Endothelial cell of umbilical vein (primary cell): ENCODE results near the gene TRPC3. TPM values are rescaled to one million over a fixed set of nuclear protein-coding genes. Genes with fewer than 3 reads are reported as not detected.

Experiments
- BruUV-seq: library from RNA; stranded (reverse); fragments of 400-500 nt; replicated peaks from 2 replicates; lab custom pipeline; 2021; lab: Mats Ljungman, UMichigan
- CTCF ChIA-PET: fragments of 300-600, 350-600 bp; sonication (Branson Sonifier 250); formaldehyde crosslinking; loops from one replicate; lab custom pipeline; 2021; ENCODE audit warnings: antibody characterized with exemption, inconsistent platforms; lab: Charles Lee
- POLR2A ChIA-PET: fragments of 300-600, 350-600 bp; sonication (Branson Sonifier 250); formaldehyde crosslinking; loops from one replicate; lab custom pipeline; 2021; ENCODE audit warnings: antibody characterized with exemption, inconsistent platforms; lab: Charles Lee
- DNase-seq: peaks from one replicate; pipeline ENCODE4 v3.0.0-alpha.2; 2011; ENCODE audit warnings: low read depth, low spot score
- FAIRE-seq: peaks from 2 replicates; lab custom pipeline; 2011; peaks lifted over from hg19 to GRCh38; lab: Jason Lieb, UNC
- H2AFZ ChIP-seq: 2 replicates; pipeline ENCODE4 v1.6.0; 2012; ENCODE audit warnings: low read depth, low read length, control low read depth, inconsistent platforms
- H3K27ac ChIP-seq: 2 replicates; pipeline ENCODE4 v1.5.1; 2011; ENCODE audit warnings: low read depth, mild to moderate bottlenecking, control low read depth, low read length, moderate library complexity; ENCODE audit not compliant: insufficient read depth
- H3K27me3 ChIP-seq, 2 experiments: 2 replicates each; pipeline versions ENCODE4 v1.6.0 to v1.6.1; 2011; ENCODE audit warnings: low read length in 2 of 2, mixed read lengths in 1 of 2; ENCODE audit not compliant: control insufficient read depth in 2 of 2, insufficient read depth in 2 of 2
- H3K36me3 ChIP-seq, 2 experiments: 2 replicates in 1 of 2; 3 replicates in 1 of 2; pipeline ENCODE4 v1.5.1; 2011; ENCODE audit warnings: low read length in 2 of 2, mild to moderate bottlenecking in 1 of 2, moderate library complexity in 1 of 2; ENCODE audit not compliant: control insufficient read depth in 2 of 2, insufficient read depth in 2 of 2; ENCODE audit errors: extremely low read depth in 1 of 2
- H3K4me1 ChIP-seq: 3 replicates; pipeline ENCODE4 v1.5.1; 2011; ENCODE audit warnings: mild to moderate bottlenecking, low read length; ENCODE audit not compliant: control insufficient read depth, insufficient read depth; ENCODE audit errors: extremely low read depth
- H3K4me2 ChIP-seq: 2 replicates; pipeline ENCODE4 v1.6.1; 2011; ENCODE audit warnings: low read length, control low read depth, mixed read lengths; ENCODE audit not compliant: insufficient read depth
- H3K4me3 ChIP-seq, 3 experiments: fragments of 200-600 bp in 1 of 3; sonication (generic), shearing (Covaris generic) in 1 of 3; replicated peaks in 1 of 3; 2 replicates each; pipeline ENCODE4 v1.5.1; 2011 to 2016; ENCODE audit warnings: control low read depth in 3 of 3, low read length in 3 of 3, mild to moderate bottlenecking in 2 of 3, inconsistent platforms in 1 of 3, low read depth in 1 of 3, moderate library complexity in 1 of 3; ENCODE audit not compliant: insufficient read depth in 1 of 3
- H3K79me2 ChIP-seq: 2 replicates; pipeline ENCODE4 v1.6.0; 2012; ENCODE audit warnings: low read length, inconsistent platforms; ENCODE audit not compliant: control insufficient read depth, insufficient read depth
- H3K9ac ChIP-seq: replicated peaks from 2 replicates; pipeline ENCODE3; 2011; ENCODE audit warnings: low read length, control low read depth; ENCODE audit not compliant: insufficient read depth; ENCODE audit errors: extremely low read depth
- H3K9me1 ChIP-seq: replicated peaks from 3 replicates; pipeline ENCODE4 v1.6.0; 2011; ENCODE audit warnings: mild to moderate bottlenecking, low read length; ENCODE audit not compliant: control insufficient read depth, insufficient read depth; ENCODE audit errors: extremely low read depth
- H3K9me3 ChIP-seq: replicated peaks from 2 replicates; pipeline ENCODE4 v1.5.1; 2012; ENCODE audit warnings: low read length, inconsistent platforms; ENCODE audit not compliant: control insufficient read depth, insufficient read depth
- H4K20me1 ChIP-seq: replicated peaks from 2 replicates; pipeline ENCODE3; 2011; ENCODE audit warnings: mild to moderate bottlenecking, low read length; ENCODE audit not compliant: control insufficient read depth, insufficient read depth; ENCODE audit errors: extremely low read depth
- EZH2 ChIP-seq: IDR thresholded peaks from 2 replicates; pipeline ENCODE4 v1.6.1; 2012; ENCODE audit warnings: borderline replicate concordance, low read depth, mild to moderate bottlenecking, moderate library complexity, low read length, inconsistent platforms; ENCODE audit not compliant: severe bottlenecking
- FOS ChIP-seq: IDR thresholded peaks from 2 replicates; pipeline ENCODE4 v1.6.1; 2011; ENCODE audit warnings: mild to moderate bottlenecking, low read length, moderate library complexity, borderline replicate concordance; ENCODE audit not compliant: insufficient read depth
- GATA2 ChIP-seq: IDR thresholded peaks from 2 replicates; pipeline ENCODE4 v1.7.0; 2011; ENCODE audit warnings: low read depth, mild to moderate bottlenecking, moderate library complexity, mixed read lengths, low read length; ENCODE audit not compliant: insufficient read length, insufficient read depth
- JUN ChIP-seq: IDR thresholded peaks from 2 replicates; pipeline ENCODE4 v1.6.1; 2011; ENCODE audit warnings: borderline replicate concordance, low read depth; ENCODE audit not compliant: insufficient read length, insufficient read depth
- MYC ChIP-seq: IDR thresholded peaks from one replicate; pipeline ENCODE4 v1.6.1; 2011; ENCODE audit warnings: mild to moderate bottlenecking, low read depth, low read length
- POLR2A ChIP-seq: IDR thresholded peaks from 2 replicates; pipeline ENCODE4 v1.6.1; 2012; ENCODE audit warnings: low read depth, mild to moderate bottlenecking, control low read depth, low read length
- POLR2AphosphoS5 ChIP-seq: IDR thresholded peaks from 2 replicates; pipeline ENCODE4 v1.6.1; 2012; ENCODE audit warnings: low read depth, mild to moderate bottlenecking, control low read depth, low read length, moderate library complexity; ENCODE audit not compliant: insufficient read depth
- dilution Hi-C: fragments of 300-500 bp; cut with MboI; formaldehyde crosslinking; loops from one replicate; pipeline ENCODE4 v1.15.0; 2019; ENCODE audit warnings: low sequenced_read_pairs; ENCODE audit not compliant: extremely low pct_ligation_motif_present
- intact Hi-C: fragments of 100-400 bp; cut with micrococcal nuclease; formaldehyde crosslinking; loops from one replicate; pipeline ENCODE4 v1.10.0; 2022
- polyA plus RNA-seq, 4 experiments: library from polyadenylated mRNA; depleted of rRNA in 3 of 4; stranded (reverse) in 3 of 4; unstranded in 1 of 4; fragments of >200 nt; gene quantifications; 2 replicates each; pipeline versions ENCODE4 v1.2.1 to v1.2.3, GENCODE V29; 2011 to 2012; ENCODE audit warnings: missing spikeins in 1 of 4
- total RNA-seq: library from RNA; stranded (reverse); gene quantifications from 2 replicates; pipeline ENCODE4 v1.2.3, GENCODE V29; 2021
- TF ChIP-seq, protein P1 (sequence below): IDR thresholded peaks from 2 replicates; pipeline ENCODE4 v1.6.1; 2011; ENCODE audit not compliant: insufficient read depth, insufficient read length
- TF ChIP-seq, protein P2 (sequence below), 2 donors: IDR thresholded peaks; 1 replicate in 1 of 2; 2 replicates in 1 of 2; pipeline ENCODE4 v1.5.1; 2011; ENCODE audit warnings: low read length in 2 of 2, mild to moderate bottlenecking in 2 of 2, moderate library complexity in 2 of 2, control low read depth in 1 of 2, inconsistent platforms in 1 of 2, low read depth in 1 of 2; ENCODE audit not compliant: insufficient read depth in 1 of 2; ENCODE audit errors: extremely low read depth in 1 of 2

Gene TRPC3
- total and polyA plus RNA-seq, 2 donors (not counting 3 experiments of a cell fraction or from before 2014, with no cell fraction given): not detected

DNA sequence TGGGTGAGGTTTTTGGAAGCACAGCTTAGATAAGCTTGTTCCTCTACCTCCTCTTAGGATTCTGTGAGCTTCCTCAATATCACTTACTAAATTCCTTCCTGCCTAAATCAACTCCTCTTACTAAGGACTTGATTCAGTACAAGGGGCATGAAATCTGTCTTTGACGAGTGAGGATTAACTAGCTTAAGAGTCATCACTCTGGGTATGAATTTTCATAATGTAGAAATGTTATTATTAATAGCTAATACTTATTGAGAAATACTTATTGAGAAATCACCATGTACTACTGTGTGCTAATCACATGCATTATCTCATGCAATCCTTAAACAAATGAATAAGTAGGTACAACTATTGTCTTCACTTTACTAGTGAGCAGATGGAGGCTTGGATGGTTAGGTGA is 28.6 kb downstream of the TRPC3 start:
- H4K20me1 ChIP-seq: no peaks in the 10 kb centered on the region
- TF ChIP-seq POLR2A (no peak), FOS (no peak), MYC (no peak), GATA2 (no peak), JUN (no peak), EZH2 (no peak), POLR2AphosphoS5 (no peak)
- TF ChIP-seq, protein P1, sequence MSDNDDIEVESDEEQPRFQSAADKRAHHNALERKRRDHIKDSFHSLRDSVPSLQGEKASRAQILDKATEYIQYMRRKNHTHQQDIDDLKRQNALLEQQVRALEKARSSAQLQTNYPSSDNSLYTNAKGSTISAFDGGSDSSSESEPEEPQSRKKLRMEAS: no peak
- TF ChIP-seq, protein P2, sequence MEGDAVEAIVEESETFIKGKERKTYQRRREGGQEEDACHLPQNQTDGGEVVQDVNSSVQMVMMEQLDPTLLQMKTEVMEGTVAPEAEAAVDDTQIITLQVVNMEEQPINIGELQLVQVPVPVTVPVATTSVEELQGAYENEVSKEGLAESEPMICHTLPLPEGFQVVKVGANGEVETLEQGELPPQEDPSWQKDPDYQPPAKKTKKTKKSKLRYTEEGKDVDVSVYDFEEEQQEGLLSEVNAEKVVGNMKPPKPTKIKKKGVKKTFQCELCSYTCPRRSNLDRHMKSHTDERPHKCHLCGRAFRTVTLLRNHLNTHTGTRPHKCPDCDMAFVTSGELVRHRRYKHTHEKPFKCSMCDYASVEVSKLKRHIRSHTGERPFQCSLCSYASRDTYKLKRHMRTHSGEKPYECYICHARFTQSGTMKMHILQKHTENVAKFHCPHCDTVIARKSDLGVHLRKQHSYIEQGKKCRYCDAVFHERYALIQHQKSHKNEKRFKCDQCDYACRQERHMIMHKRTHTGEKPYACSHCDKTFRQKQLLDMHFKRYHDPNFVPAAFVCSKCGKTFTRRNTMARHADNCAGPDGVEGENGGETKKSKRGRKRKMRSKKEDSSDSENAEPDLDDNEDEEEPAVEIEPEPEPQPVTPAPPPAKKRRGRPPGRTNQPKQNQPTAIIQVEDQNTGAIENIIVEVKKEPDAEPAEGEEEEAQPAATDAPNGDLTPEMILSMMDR (IDR thresholded peaks at IDR 0.05; ENCODE audit: extremely low read depth in 1 of 2, insufficient read depth in 1 of 2, low read depth in 1 of 2, low read length in 2 of 2): no peak
- intact Hi-C loops (no loop called here), dilution Hi-C loops (no loop called here)
- no peaks in the 10 kb centered on the region for H3K36me3 ChIP-seq
- no peak overlapping the region for H3K9ac ChIP-seq
- no peak overlapping the region for H2AFZ ChIP-seq
- no peaks in the 10 kb centered on the region for H3K9me1 ChIP-seq
- H3K27me3 ChIP-seq: peaks cover 2 to 3% of the 10 kb centered on the region in 2 experiments
- DNase-seq (no peak), FAIRE-seq (no peak)
- no peaks in the 10 kb centered on the region for H3K9me3 ChIP-seq
- H3K4me2 ChIP-seq: no peak overlapping the region
- H3K4me3 ChIP-seq: no peak overlapping the region
- H3K4me1 ChIP-seq: no peaks in the 10 kb centered on the region
- ChIA-PET CTCF (interaction anchor here (1.6 kb wide), 1 partner anchor 533 kb away, joined by 3 read pairs; the partner anchor contains the start of gene IL2), POLR2A (no interaction called here)
- no peak overlapping the region for H3K27ac ChIP-seq
- no TSS peak for BruUV-seq
- H3K79me2 ChIP-seq: no peaks in the 10 kb centered on the region
